GM12891 (cell line): ENCODE data around the gene ZNF575.
"Not testable (repeated sequence)": the region's sequence is repeated elsewhere in the genome, so short reads cannot be mapped to it uniquely, and the experiment has no call there.

ENCODE experiments used
- DNase-seq: peaks from one replicate; pipeline ENCODE4 v3.0.0; 2011; ENCODE audit warnings: low spot score; ENCODE audit not compliant: insufficient read length
- FAIRE-seq: peaks from 2 replicates; lab custom pipeline; 2011; peaks lifted over from hg19 to GRCh38; lab: Jason Lieb, UNC
- PAX5 ChIP-seq: IDR thresholded peaks from 2 replicates; pipeline ENCODE4 v1.6.1; 2011; ENCODE audit warnings: low read length, moderate library complexity, mild to moderate bottlenecking; ENCODE audit not compliant: insufficient read depth, severe bottlenecking
- POLR2A ChIP-seq: IDR thresholded peaks from 2 replicates; pipeline ENCODE4 v1.6.1; 2011; ENCODE audit warnings: low read depth, low read length, control low read depth
- POLR2AphosphoS5 ChIP-seq: IDR thresholded peaks from 2 replicates; pipeline ENCODE4 v1.6.1; 2011; ENCODE audit warnings: low read depth, low read length, control low read depth
- POU2F2 ChIP-seq: IDR thresholded peaks from 2 replicates; pipeline ENCODE4 v1.6.1; 2011; ENCODE audit warnings: low read depth, mild to moderate bottlenecking, control low read depth, low read length, moderate library complexity
- SPI1 ChIP-seq: IDR thresholded peaks from 2 replicates; pipeline ENCODE4 v1.6.1; 2011; ENCODE audit warnings: low read depth, low read length, control low read depth
- TAF1 ChIP-seq: IDR thresholded peaks from 2 replicates; pipeline ENCODE4 v1.6.1; 2011; ENCODE audit warnings: low read depth, low read length, control low read depth

The ZNF575 gene

DNA sequence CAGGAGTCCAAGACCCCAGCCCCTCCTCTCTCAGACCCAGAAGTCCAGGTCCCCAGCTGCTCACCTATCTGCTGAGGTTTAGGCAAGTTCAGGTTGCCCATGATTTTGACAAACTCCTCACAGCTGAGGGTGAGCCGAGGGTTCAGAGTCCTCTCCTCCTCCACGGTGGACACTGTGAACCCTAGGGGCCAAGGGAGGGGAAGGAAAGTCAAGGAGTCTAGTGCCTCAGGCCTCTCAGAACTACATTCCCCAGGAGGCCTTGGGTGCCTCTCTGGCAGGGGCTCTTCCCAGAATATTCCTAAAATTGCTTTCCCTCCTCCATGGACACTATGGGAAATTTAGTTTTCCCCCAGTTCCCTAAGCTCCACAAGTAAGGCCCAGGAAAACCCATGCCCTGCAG, 25.1 kb upstream of the ZNF575 start:
- TF ChIP-seq SPI1 (no peak), POU2F2 (no peak), PAX5 (no peak), POLR2AphosphoS5 (no peak), TAF1 (no peak), POLR2A (no peak)
- FAIRE-seq (no peak), DNase-seq (no peak)

DNA sequence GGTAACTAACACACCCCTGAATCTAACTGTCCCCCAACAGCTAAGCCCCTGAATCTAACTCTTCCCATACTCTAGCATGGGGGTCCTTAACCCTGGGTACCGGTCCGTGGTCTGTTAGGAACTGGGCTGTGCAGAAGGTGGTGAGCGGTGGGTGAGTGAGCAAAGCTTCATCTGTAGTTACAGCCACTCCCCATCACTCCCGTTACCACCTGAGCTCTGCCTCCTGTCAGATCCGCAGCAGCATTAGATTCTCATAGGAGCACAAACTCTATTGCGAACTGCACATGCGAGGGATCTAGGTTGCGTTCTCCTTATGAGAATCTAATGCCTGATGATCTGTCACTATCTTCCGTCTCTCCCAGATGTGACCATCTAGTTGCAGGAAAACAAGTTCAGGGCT, 22.3 kb upstream of the ZNF575 start:
- FAIRE-seq = no peak
- TF ChIP-seq POU2F2 = no peak
- TF ChIP-seq POLR2AphosphoS5 = no peak
- TF ChIP-seq TAF1 = no peak
- TF ChIP-seq SPI1 = no peak
- TF ChIP-seq POLR2A = no peak
- no peak for TF ChIP-seq PAX5
- no peak for DNase-seq

DNA sequence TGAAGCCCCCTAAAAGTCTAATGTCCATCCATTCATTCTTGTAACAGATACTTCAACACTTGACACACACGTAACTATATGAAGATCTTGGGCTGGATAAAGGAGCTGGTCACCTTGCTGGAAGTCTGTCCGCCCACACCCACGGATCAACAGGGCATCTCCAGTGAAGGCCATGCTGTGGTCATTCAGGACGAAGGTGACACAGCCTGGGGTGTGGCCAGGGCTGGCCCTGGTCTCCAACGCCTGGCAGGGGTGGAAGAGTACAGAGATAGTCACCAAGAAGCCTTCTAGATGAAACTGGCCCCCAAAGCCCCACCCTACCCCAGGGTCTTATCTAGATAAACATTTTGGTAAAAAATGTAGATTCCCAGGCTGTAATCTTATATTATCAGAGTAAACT, 21.7 kb upstream of the ZNF575 start:
- FAIRE-seq = no peak
- TF ChIP-seq POU2F2 = no peak
- TF ChIP-seq POLR2AphosphoS5 = no peak
- no peak for TF ChIP-seq PAX5
- no peak for TF ChIP-seq SPI1
- no peak for TF ChIP-seq POLR2A
- TF ChIP-seq TAF1 = no peak

DNA sequence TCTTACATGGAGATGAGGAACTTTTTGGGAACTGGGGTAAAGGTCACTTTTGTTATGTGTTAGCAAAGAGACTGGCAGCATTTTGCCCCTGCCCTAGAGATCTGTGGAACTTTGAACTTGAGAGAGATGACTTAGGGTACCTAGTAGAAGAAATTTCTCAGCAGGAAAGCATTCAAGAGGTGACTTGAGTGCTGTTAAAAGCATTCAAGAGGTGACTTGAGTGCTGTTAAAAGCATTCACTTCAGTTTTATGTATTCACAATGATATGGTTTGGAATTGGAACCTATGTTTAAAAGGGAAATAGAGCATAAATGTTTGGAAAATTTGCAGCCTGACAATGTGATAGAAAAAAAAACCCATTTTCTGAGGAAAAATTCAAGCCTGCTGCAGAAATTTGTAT, 20.6 kb upstream of the ZNF575 start:
- not testable (repeated sequence) for FAIRE-seq, DNase-seq

More for the DNA sequence above, 21.7 kb upstream of the ZNF575 start:
- DNase-seq = no peak

DNA sequence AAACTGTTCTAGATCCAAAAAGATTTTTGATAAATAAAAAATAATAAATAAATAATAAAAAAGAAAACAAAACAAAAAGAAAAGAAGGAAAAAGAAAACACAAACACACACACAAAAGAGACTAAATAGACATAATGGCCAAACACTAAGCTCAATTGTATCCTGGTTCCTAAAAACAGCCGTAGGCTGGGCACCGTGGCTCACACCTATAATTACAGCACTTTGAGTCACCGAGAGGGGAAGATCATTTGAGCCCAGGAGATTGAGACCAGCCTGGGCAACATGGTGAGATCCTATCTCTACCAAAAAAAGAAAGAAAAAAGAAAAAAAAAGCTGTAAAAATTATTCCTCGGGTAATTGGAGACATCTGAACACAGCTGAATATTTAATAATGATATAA, 14.9 kb upstream of the ZNF575 start:
- DNase-seq = no peak
- TF ChIP-seq POU2F2 = no peak
- no peak for TF ChIP-seq PAX5
- TF ChIP-seq TAF1 = no peak
- TF ChIP-seq POLR2AphosphoS5 = no peak
- TF ChIP-seq POLR2A = no peak
- no peak for TF ChIP-seq SPI1
- FAIRE-seq = no peak

DNA sequence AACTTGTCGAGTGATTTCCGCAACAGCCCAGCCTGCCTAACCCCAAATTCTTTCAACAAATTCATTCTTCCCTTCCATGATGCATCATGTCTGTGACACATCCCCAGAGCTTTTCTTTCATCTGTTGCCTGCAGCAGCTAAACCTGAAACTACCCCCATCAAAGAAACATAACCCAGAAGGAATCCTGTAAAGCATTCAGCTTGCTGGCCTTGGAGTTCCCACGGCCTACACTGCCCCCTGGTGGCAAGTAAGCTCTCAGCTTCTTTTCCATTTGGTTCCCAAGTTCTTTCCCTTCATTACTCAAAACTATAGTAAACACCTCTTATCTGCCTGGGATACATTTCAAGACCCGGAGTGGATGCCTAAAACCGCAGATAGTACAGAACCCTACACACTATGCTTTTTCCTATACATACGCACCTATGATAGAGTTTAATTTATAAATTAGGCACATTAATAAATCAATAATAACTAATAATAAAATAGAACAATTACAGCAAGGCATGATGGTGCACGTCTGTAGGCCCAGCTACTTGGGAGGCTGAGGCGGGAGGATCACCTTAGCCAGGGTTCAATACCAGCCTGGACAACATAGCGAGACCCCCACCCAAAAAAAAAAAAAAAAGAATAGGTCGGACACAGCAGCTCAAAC, 13.4 kb upstream of the ZNF575 start:
- DNase-seq (no peak), FAIRE-seq (peak; percentile 82)
- TF ChIP-seq PAX5 (no peak), POLR2AphosphoS5 (no peak), POU2F2 (no peak), SPI1 (no peak), TAF1 (no peak), POLR2A (no peak)

DNA sequence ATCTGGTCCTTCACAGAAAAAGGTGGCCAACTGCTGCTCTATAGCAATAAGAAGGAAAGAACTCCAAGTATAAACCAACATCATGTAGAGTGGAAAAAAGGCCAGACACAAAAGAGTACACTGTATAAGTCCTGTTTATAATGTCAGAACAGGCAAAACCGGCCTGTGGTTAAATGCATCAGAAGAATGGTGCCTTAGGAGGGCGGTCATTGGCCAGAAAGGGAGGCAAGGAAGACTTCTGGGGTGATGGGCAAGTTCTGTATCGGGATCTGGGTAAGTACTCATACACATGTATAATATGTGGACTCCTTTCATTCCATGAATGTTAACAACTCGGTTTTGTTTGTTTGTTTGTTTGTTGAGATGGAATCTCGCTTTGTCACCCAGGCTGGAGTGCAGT, 10.1 kb upstream of the ZNF575 start:
- no peak for DNase-seq
- TF ChIP-seq POLR2AphosphoS5 = no peak
- no peak for TF ChIP-seq SPI1
- no peak for TF ChIP-seq POU2F2
- no peak for TF ChIP-seq PAX5
- TF ChIP-seq TAF1 = no peak
- TF ChIP-seq POLR2A = no peak
- no peak for FAIRE-seq

DNA sequence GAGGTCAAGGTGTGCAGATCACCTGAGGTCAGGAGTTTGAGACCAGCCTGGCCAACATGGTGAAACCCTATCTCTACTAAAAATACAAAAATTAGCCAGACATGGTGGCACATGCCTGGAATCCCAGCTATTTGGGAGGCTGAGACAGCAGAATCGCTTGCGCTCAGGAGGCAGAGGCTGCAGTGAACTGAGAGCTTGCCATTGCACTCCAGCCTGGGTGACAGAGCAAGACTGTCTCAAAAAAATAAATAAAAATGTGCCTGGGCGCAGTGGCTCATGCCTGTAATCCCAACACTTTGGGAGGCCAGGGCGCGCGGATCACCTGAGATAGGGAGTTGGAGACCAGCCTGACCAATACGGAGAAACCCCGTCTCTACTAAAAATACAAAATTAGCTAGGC, 9.3 kb upstream of the ZNF575 start:
- DNase-seq, FAIRE-seq: not testable (repeated sequence)

DNA sequence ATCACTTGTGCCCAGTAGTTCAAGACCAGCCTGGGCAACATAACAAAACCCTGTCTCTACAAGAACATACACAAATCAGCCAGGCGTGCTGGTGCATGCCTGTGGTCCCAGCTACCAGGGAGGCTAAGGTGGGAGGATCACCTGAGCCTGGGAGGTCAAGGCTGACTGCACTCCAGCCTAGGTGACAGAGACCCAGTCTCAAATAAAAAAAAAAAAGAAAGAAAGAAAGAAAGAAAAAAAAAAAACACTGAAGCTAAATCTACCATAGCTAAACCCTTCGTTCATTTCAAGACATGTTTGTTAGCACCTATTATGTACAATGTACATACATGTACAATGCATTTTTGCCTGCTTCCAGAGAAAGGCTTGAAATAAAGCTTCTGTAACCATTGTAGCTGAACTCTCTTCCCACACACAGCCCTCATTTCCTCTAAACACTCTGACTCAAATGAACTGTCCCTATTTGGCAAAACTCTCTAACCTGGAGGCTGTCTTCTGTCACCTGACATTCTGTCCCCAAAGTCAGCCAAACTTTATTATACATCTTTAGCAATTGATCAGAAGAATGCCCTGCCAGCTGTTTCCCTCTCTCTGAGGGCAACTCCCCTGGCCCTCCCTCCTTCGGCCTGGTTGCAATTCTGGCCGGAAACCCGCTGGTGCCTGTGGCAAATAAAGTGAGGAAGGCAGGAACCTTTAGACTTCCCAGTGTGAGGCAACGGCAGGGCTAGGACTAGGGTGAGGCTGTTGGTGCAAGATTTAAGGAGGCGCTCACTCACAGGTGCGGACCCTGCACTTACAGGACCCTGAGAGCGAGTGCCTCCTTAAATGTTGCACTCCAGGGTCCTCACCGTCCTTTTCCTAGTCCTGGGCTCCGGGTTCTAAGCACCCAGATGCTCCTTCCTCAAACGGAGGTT, 7.8 kb upstream of the ZNF575 start:
- DNase-seq = no peak
- peak; percentile 79 for FAIRE-seq
- peak; percentile 77 for TF ChIP-seq PAX5
- no peak for TF ChIP-seq TAF1
- peak; percentile 67 for TF ChIP-seq SPI1
- TF ChIP-seq POLR2AphosphoS5 = no peak
- peak; percentile 42; the same call in 1 of the 2 replicates for TF ChIP-seq POLR2A
- no peak for TF ChIP-seq POU2F2
